Measurements from ENCODE around the gene ZNF786.

- TF ChIP-seq CTCF (conservative IDR thresholded peaks at IDR 0.05; ENCODE audit: low read depth, low read length): no peak
- TF ChIP-seq EZH2 (IDR thresholded peaks at IDR 0.05; ENCODE audit: low read length, unreplicated experiment): no peak
- TF ChIP-seq EZH2phosphoT487 (IDR thresholded peaks at IDR 0.05; ENCODE audit: borderline replicate concordance, low read length): no peak
Observed at GRCh38 chr7:149020483-149020882, 70.0 kb downstream of the ZNF786 start.
